Measurements from ENCODE around the gene HDAC5.

DNA sequence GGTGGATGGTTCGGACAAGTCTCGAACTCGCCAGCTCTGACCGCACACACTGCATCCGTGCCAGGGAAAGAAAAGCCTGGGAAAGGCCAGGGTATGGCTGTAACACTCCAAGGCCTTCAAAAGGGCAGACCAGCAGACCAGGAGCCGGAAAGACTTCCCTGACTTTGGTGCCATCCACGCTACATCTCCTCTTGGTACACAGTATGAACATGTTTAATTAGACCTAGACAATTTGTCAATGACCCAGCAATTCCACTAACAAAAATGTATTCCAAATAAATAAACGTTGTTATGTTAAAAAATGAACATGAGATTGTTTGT is 637 bp upstream of the HDAC5 start:
- no peak for TF ChIP-seq POLR2AphosphoS5 (IDR thresholded peaks at IDR 0.05; ENCODE audit: borderline replicate concordance, low read depth, low read length)
- no peak for TF ChIP-seq EZH2 (IDR thresholded peaks at IDR 0.05)
